GM18508 (cell line): ENCODE data around the gene C16orf92.

Experiments
- ATAC-seq: cut with Tn5 transposase; IDR thresholded peaks from one replicate; pipeline ENCODE4 v1.9.1; 2021; ENCODE audit warnings: moderate number of reproducible peaks; ENCODE audit not compliant: insufficient read depth, unreplicated experiment

The C16orf92 gene

DNA sequence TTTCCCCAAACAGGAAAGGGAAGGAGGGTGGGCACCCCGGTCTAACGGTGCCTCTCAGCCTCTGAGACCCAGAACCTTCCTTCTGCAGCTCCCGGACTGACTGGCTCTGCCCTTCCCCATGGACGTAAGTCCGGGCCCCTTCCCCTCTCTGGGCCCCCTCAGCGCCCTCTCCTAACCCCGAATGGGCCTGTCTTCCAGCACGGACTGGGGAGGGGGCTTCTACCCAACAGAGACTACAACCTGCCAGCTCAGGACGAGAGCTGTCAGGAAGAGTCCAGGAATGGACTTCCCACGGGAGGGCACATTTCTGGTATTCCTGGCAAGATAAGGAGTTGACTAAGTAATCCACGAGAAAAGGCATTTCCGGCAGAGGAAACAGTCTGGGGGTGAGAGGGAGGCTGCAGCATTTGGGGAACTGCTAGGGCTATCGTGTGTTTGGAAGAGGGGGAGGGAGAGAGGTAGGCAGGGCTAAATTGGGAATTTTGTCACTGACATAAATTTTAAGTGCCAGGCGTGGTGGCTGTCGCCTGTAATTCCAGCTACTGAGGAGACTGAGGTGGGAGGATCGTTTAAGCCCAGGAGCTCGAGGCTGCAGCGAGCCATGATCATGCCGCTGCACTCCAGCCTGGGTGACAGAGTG lies 30.5 kb downstream of the C16orf92 start:
- ATAC-seq, result no peak

DNA sequence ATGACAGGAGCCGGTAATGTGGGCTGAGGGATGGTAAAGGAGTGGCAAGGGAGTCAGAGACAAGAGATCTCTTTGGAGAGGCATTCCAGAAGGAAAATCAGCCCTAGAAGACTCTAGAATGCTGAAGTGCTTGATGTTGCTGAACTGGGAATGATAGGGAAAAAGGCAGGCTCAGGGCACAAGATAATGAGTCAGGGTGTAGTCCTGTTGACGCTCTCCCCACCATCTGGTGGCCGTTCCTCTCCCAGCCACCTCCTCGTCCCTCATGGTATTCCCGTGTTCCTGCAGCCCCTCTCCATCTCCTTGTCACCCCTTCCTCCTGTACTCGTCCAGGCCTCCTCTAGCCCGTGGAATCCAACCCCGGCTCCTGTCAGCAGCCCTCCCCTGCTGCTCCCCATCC lies 31.5 kb downstream of the C16orf92 start:
- no peak for ATAC-seq

DNA sequence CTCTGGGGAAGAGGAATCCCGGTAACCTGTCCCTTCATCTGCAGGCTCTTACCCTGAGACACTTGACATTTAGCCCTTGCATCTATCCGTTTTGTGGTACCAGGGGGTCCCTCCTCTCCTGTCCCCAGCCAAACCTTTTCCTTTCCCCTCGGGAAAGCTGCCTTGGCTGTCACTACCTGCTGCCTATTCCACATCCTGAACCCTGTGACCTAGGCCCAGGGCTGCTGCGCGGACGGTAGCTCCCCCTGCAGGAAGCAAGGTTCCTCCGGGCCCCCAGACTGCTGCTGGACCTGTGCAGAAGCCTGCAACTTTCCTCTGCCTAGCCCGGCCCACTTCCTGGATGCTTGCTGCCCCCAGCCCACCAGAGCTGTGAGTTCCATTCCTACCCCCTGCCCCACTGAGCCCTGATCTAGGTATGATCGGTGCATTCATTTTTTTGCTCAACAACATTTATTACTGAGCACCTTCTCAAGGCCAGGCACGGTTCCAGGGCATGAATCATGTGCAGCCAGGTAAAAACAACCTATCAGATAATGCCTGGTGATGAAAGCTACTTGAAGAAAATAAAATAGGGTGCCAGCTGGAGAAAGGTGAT lies 32.1 kb downstream of the C16orf92 start:
- ATAC-seq, result no peak

DNA sequence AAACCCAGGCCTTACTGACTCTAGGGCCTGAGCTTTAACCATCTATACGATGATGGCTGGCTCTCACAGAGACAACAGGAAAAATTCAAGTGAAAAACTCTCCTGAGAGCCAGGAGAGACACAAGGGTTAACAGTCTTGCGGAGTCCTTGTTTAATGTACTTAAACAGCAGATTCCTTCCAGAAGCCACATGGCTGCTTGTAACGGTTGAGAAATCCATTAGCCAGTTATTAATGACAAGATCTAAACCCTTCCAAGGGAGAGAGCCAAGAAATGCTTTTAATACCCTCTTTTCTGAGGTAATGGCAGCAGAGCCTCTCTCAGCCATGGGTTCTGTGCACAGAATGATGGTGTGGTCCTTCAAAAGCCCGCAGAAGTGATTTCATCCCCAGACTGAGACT lies 37.3 kb downstream of the C16orf92 start:
- ATAC-seq, result no peak

DNA sequence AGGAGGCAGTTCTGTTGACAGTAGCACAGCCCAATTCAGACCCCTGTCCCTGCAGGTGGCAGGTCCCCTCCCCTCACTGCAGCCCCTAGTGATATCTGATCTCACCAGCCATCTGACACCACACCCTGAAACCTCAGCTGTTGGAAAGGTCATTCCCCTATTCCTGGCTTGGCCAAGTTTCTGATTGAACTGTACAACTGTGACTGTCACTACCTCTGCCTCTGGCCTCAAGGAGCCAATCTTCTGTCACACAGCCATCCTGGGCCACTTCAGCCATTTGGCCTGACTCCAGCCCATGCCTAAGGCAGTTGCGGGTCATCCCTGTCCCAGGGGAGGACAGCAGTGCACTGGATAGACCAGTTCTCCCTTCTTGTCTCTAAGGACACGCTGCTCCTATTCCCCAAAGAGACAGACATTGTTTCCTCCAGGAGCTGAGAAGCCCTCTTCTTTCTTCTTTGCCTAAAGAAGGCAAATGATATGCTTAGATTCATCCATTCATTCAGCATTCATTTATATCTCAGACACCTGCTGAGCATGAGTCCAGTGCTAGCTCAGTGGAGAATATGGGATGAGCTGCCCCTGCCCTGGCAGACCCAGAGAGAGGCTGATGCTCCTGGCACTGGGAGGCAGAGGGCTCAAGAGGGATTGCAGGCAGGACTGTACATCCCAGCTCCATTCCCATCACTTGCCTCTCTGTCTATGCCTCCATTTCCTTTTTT lies 38.0 kb downstream of the C16orf92 start:
- ATAC-seq, result no peak

DNA sequence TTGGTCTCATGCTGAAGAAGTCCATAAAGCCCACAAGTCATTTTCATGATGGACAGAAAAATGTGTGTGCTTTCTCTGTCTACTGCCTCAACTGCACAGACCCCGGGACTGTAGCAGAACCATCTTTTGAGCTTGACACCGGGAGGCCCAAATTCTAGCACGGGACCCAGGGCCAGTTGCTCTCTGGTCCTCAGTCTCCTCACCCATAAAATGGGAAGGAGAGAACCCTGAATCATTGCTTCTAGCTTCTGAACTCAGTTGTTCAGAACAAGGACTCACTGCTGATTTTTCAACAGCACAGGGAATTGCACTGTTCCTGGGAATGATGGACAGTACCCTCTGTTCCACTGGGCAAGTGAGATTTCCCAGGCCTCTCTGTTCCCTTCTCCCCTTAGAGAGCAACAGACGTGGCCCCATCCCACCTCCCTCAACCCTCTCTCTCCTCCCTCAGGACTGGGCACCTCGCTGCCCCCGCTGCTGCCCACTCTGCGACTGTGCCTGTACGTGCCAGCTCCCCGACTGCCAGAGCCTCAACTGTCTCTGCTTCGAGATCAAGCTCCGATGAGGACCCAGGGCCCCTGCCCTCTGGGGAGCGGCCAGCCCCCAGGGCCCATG lies 40.4 kb downstream of the C16orf92 start:
- ATAC-seq, result no peak

DNA sequence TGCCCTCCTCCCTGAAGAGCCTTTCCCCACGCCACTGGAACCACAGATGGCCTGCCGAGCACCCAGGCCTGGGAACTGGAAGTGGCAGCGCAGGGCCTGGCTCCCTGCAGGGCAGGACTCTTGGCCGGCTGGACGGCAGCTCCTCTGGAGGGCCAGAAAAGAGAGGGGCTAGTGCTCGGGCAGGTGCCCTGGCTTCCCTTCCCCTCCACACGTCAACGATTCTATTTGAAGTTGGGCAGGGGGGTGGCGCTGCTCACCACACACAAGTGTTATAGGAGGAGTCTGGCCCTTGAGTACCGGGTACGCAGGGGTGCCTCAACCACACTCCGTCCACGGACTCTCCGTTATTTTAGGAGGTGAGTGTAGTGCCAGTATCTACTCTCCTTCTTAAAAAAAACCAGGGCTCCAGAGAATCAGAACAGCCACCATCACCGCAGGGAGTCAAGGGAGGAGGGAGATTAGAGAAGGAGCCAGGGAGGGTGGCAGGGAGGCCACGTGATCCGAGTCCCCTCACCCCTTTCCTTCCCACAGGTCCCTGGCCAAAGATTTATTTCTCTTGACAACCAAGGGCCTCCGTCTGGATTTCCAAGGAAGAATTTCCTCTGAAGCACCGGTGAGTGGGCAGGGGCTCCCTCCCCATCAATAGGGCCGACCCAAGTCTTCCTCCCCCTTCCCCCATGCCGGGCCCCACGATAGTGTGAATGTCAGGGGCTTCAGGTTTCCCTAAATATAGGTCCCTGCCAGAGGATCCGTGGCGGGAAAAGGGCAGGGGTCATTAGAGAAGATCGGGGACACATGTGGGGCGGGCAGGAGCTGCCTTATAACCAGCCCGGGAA lies 41.1 kb downstream of the C16orf92 start:
- ATAC-seq, result no peak

DNA sequence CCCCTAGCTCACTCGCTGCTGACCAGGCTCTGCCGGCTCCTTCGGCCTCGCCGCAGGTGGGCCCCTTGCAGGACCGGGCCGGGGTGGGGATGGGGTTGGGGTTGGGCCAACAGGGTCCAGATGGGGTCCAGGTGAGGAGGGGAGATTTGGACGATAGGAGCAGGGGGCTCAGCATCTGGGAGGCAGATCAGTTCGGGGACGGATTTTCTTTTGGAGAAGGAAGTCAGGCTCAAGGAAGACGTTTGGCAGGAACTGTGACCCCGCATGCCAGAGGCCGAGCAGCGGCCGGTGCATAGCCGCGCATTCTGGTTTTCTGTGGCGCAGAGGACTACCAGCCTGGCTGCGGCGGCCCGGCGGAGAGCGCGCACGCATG lies 41.7 kb downstream of the C16orf92 start:
- ATAC-seq, result no peak

DNA sequence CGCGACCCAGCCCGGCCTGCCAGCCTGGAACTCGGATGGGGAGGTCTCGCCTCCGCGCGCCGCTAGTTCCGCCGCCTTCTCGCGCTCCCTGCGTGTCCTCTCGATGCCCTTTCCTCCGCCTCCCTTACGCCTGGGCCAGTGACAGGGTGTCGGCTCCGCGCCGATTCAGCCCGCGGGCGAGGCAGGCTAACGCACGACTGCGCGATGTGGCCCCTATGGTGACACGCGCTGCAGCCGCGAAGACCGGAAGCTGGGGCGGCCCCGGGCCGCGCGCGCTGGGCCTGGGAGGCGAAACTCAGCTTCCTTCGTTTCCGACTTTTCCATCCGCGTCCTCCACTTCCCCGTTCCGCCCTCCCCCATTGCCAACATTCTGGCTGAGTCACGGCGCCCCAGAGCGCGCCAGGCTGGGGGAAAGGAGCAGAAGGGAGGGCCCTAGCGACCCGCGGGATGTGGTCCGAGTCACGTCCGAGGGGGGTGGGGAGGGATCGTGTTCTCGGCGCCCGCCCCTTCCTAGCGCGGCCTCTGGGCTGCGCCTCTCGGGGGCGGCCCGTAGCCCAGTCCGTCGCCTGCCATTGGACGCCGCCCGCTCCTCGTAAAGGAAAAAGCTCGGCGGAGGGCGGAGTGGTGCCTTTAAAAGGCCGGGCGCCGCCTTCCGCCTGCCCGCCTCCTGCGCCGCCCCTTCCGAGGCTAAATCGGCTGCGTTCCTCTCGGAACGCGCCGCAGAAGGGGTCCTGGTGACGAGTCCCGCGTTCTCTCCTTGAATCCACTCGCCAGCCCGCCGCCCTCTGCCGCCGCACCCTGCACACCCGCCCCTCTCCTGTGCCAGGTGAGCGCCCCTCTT lies 42.3 kb downstream of the C16orf92 start, which contains the start of gene ALDOA:
Gene ALDOA (plus strand): TSS at position 659 of the 841 bp plus-strand sequence. CDS start 1,138 bp downstream, outside the sequence.
- ATAC-seq, result peak; percentile 43

DNA sequence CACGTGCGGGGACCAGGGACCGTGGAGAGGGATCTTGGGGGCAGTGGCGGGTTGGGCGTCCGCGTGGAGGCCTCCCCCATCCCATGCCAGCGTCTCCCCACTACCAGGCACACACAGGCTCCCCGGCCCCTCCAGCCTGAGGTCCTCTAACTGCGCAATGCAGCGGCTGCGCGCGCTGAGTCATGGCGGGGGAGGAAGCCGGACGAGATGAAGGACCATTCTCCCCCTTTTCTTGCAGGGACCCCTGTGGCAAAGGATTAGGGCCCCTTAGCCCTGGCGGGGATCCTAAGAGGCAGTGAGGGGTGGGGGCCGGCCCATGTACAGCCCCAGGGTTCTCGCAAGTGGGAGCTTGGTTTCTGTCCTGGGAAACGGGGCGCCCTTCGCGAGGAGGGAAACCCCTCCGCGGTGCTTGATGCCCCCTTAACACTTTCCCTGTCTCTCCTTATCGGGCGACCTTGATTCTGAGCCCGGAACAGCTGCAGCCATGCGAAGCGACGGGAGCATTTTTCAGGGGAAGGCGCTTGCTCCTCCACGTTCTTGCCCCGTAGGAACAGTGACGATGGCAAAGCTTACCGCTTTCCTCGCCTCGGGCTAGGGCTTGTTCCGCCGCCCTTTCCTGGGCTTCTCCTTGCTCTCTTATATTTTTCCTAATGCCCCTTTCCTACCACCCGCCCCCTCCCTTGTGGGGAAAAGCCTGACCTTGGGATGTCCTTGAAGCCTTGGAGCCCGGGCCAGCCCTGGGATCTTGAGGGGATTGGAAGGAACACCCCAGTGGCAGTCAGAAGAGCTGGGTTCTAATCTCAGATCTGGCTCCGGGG lies 43.2 kb downstream of the C16orf92 start:
- no peak for ATAC-seq

DNA sequence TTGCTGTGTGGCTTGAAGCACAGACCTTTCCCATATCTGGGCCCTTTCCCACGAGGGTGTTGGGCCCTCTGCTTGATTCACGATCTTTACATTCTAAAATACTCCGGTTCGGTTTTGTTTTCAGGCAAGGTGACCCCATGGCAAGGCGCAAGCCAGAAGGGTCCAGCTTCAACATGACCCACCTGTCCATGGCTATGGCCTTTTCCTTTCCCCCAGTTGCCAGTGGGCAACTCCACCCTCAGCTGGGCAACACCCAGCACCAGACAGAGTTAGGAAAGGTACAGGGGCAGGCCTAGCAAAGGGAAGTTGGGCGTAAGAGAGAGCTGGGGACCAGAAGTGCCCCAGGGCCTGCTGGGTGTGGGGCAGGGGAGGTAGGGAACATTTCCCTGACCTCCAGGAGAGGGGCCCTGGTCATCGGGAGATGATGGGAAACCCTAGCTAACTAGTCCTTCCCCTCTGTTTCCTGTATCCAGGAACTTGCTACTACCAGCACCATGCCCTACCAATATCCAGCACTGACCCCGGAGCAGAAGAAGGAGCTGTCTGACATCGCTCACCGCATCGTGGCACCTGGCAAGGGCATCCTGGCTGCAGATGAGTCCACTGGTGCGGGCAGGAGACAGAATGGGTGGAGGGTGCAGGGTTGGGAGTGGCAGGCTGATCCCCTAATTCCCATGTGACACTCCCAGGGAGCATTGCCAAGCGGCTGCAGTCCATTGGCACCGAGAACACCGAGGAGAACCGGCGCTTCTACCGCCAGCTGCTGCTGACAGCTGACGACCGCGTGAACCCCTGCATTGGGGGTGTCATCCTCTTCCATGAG lies 44.0 kb downstream of the C16orf92 start:
- no peak for ATAC-seq

DNA sequence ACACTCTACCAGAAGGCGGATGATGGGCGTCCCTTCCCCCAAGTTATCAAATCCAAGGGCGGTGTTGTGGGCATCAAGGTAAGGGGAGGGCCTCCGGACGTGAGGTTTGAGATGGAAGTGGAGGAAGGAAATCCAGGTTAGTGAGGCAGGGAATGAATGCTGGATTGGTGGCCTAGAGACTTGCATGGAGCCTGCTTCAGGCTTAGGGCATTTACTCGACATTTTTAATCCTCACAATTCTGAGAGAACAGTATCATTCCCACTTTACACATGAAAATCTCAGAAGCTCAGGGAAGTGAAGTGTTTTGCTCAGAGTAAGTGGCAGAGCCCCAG lies 44.6 kb downstream of the C16orf92 start:
- ATAC-seq, result no peak

DNA sequence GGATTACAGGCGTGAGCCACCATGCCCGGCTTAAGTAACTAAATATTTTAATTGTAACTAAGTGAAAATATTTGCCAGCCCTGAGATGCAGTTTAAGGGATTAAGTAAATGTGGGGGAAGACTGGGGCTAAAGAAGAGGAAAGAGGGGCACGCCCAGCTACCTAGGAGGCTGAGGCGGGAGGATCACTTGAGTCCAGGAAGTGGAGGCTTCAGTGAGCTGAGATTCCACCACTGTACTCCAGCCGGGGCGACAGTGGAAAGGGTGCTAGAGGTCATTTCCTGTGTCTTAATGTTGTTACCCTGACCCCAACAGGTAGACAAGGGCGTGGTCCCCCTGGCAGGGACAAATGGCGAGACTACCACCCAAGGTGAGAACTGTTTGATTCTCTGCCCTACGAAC lies 45.3 kb downstream of the C16orf92 start:
- ATAC-seq, result no peak

DNA sequence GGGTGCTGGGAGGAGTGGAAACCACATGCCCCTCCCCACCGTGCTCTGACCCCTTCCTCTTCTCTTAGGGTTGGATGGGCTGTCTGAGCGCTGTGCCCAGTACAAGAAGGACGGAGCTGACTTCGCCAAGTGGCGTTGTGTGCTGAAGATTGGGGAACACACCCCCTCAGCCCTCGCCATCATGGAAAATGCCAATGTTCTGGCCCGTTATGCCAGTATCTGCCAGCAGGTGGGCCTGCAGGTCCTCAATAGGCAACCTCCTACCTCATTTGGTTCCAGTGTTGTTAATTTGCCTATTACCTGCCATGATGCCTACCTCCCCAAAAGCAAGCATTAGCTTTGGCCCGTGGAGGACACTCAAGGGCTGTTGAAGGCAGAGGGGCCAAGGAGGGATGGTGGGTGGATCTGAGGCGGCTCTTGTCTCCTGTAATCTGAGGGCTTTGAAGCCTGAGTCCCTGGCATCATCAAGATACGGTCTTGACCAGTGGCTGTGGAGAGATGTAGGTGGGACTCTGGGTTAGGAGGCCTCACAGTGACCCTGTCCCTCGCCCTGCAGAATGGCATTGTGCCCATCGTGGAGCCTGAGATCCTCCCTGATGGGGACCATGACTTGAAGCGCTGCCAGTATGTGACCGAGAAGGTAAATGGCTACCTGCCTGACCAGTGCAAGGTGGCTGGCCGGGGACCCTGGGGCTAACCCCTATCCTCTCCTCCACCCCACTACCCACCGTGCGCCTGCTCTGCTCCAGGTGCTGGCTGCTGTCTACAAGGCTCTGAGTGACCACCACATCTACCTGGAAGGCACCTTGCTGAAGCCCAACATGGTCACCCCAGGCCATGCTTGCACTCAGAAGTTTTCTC lies 46.0 kb downstream of the C16orf92 start:
- ATAC-seq, result no peak

DNA sequence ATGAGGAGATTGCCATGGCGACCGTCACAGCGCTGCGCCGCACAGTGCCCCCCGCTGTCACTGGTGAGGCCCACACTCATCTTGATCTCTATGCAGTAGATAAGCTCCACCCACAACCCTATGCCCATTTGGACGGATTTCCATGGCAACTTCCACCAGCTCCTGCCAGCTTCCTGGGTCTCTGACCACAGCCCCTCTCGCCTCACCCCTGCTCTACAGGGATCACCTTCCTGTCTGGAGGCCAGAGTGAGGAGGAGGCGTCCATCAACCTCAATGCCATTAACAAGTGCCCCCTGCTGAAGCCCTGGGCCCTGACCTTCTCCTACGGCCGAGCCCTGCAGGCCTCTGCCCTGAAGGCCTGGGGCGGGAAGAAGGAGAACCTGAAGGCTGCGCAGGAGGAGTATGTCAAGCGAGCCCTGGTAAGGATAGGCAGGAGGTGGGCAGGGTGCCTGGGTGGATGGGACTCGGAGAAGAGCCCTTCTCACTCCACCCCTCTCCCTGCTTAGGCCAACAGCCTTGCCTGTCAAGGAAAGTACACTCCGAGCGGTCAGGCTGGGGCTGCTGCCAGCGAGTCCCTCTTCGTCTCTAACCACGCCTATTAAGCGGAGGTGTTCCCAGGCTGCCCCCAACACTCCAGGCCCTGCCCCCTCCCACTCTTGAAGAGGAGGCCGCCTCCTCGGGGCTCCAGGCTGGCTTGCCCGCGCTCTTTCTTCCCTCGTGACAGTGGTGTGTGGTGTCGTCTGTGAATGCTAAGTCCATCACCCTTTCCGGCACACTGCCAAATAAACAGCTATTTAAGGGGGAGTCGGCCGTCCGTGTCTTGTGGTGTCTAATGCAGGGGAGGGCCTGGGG lies 46.8 kb downstream of the C16orf92 start:
- ATAC-seq, result no peak

DNA sequence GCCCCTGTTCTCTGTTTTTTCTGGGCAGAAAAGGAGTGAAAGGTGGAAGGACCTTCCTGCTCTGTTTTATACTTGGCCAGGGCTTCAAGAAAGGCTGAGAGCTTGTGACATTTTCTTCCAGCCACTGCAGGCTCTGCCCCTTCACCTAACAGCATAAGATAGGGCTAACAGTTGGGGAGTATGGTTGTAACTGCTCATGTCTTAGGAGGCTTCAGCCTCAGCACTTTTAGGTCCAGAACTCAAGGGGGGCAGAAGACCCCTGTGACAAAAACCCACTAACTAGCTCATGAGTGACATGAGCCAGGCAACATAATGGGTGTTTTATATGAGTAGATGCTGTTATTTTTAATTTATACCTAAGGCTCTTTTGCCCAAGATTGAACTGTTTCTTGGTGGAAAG lies 47.5 kb downstream of the C16orf92 start:
- ATAC-seq, result no peak
